Measurements from ENCODE around the gene TP53I11.

- no peak for TF ChIP-seq POLR2A (IDR thresholded peaks at IDR 0.05)
- TF ChIP-seq CTCF (IDR thresholded peaks at IDR 0.05 in 4 of 5, conservative IDR thresholded peaks at IDR 0.05 in 1 of 5) = no peak
Measured at GRCh38 chr11:44906649-44907048, 44.0 kb downstream of the TP53I11 start.

All from gastrocnemius medialis (tissue), 4 donors.